AG09309 (cell line): Measurements from ENCODE around the gene TUBA4B.
"Not testable (repeated sequence)": the region's sequence is repeated elsewhere in the genome, so short reads cannot be mapped to it uniquely, and the experiment has no call there.

ENCODE experiments used
- DNase-seq: peaks from one replicate; pipeline ENCODE4 v3.0.0-alpha.2; 2010; ENCODE audit warnings: low read depth
- H3K4me3 ChIP-seq: 2 replicates; pipeline ENCODE4 v1.5.1; 2011; ENCODE audit warnings: mild to moderate bottlenecking, low read depth, low read length, moderate library complexity; ENCODE audit not compliant: control insufficient read depth
- CTCF ChIP-seq: IDR thresholded peaks from 2 replicates; pipeline ENCODE4 v1.5.1; 2011; ENCODE audit warnings: mild to moderate bottlenecking, low read depth, low read length, inconsistent platforms; ENCODE audit not compliant: insufficient read depth, control insufficient read depth; ENCODE audit errors: missing control alignments

Gene TUBA4B

GRCh38 chr2:219282375-219282774 lies 29.3 kb downstream of the TUBA4B start:
- no peak for DNase-seq
- no peak for TF ChIP-seq CTCF
- H3K4me3 ChIP-seq = no peak overlapping the region

- no peak for TF ChIP-seq CTCF
Measured at GRCh38 chr2:219282943-219283581, 30.0 kb downstream of the TUBA4B start.

GRCh38 chr2:219284501-219285372 lies 31.7 kb downstream of the TUBA4B start:
- no peak for DNase-seq
- H3K4me3 ChIP-seq = no peak overlapping the region
- TF ChIP-seq CTCF = no peak

More at GRCh38 chr2:219282943-219283581, 30.0 kb downstream of the TUBA4B start:
- no peak overlapping the region for H3K4me3 ChIP-seq
- no peak for DNase-seq

GRCh38 chr2:219285373-219285735 lies 32.3 kb downstream of the TUBA4B start:
- no peak for TF ChIP-seq CTCF
- no peak overlapping the region for H3K4me3 ChIP-seq
- no peak for DNase-seq

GRCh38 chr2:219285894-219286425 lies 32.9 kb downstream of the TUBA4B start:
- no peak for TF ChIP-seq CTCF
- no peak overlapping the region for H3K4me3 ChIP-seq
- DNase-seq = no peak

- DNase-seq = no peak
- H3K4me3 ChIP-seq = no peak overlapping the region
- no peak for TF ChIP-seq CTCF
Measured at GRCh38 chr2:219286436-219287115, 33.5 kb downstream of the TUBA4B start.

- H3K4me3 ChIP-seq, DNase-seq: not testable (repeated sequence)
Measured at GRCh38 chr2:219287116-219287440, 34.0 kb downstream of the TUBA4B start.
